ENCODE measurements around the gene KCNMA1. TPM values are rescaled to one million over a fixed set of nuclear protein-coding genes. Genes with fewer than 3 reads are reported as not detected.

Gene KCNMA1
- total and polyA plus RNA-seq, 10 of the 15 experiments (the other 5 are each of a cell fraction or from before 2014, with no cell fraction given), result 8.5 to 77.0 (median 21.3) TPM

- SMC1A ChIA-PET (ENCODE audit: uncharacterized antibody, unreplicated experiment), result interaction anchor here (1.0 to 1.9 kb wide), 4 partner anchors 59 to 330 kb away, joined by 3 to 8 read pairs (median 3); no protein-coding TSS in a partner anchor
- FAIRE-seq (no peak), ATAC-seq (no peak), DNase-seq (ENCODE audit: low read depth, low spot score) (no peak)
- no peaks in the 10 kb centered on the region for H3K36me3 ChIP-seq (ENCODE audit: control insufficient read depth in 2 of 2, insufficient read depth in 2 of 2, low read length in 1 of 2)
- no peaks in the 10 kb centered on the region for H3K79me2 ChIP-seq (ENCODE audit: control insufficient read depth, insufficient read depth, low read length)
- H2AFZ ChIP-seq (ENCODE audit: control insufficient read depth, low read depth, low read length), result no peak overlapping the region
- TF ChIP-seq POLR2AphosphoS5 (IDR thresholded peaks at IDR 0.05; ENCODE audit: low read length) (no peak), YBX1 (IDR thresholded peaks at IDR 0.05) (no peak), ZNF592 (IDR thresholded peaks at IDR 0.05) (no peak), CTCF (IDR thresholded peaks at IDR 0.05 in 2 of 3, conservative IDR thresholded peaks at IDR 0.05 in 1 of 3; ENCODE audit: control insufficient read depth in 2 of 3, extremely low read depth in 1 of 3, insufficient read depth in 1 of 3, low read depth in 3 of 3, low read length in 3 of 3) (no peak), NRF1 (conservative IDR thresholded peaks at IDR 0.05; ENCODE audit: low read depth, low read length) (no peak), SMAD5 (IDR thresholded peaks at IDR 0.05; ENCODE audit: low read depth) (no peak), REST (IDR thresholded peaks at IDR 0.05; ENCODE audit: low read depth, low read length) (no peak), IRF3 (IDR thresholded peaks at IDR 0.05) (no peak), PBX3 (IDR thresholded peaks at IDR 0.05; ENCODE audit: insufficient replicate concordance, low read depth, low read length) (no peak)
- no peak overlapping the region for H3K27ac ChIP-seq (ENCODE audit: control insufficient read depth, insufficient read depth)
- H3K4me2 ChIP-seq (ENCODE audit: control insufficient read depth, insufficient read depth), result no peak overlapping the region
- intact Hi-C loops (cut with micrococcal nuclease; ENCODE audit: unreplicated experiment) (no loop called here), in situ Hi-C loops (cut with MboI) (no loop called here)
- no peak overlapping the region for H3K9ac ChIP-seq (ENCODE audit: control insufficient read depth, insufficient read depth, low read length)
- TSS peak; percentile 18 for BruUV-seq (replicated peaks)
- no peaks in the 10 kb centered on the region for H3K27me3 ChIP-seq (replicated peaks in 1 of 2; ENCODE audit: control insufficient read depth in 2 of 2, insufficient read depth in 2 of 2, low read length in 1 of 2)
- WGBS (ENCODE audit: insufficient coverage, insufficient replicate concordance, low lambda C conversion rate, missing lambda C conversion rate), result 24% methylated on average over 1 of the region's 1 CpG
- H3K4me3 ChIP-seq, result no peak overlapping the region
- POLR2A ChIA-PET, result interaction anchor here (0.5 kb wide), 1 partner anchor 176 kb away, joined by 3 read pairs; no protein-coding TSS in a partner anchor
- RAD21 ChIA-PET (ENCODE audit: unreplicated experiment), result interaction anchor here (0.8 to 1.0 kb wide), 2 partner anchors 48 to 215 kb away, joined by 3 read pairs; no protein-coding TSS in a partner anchor
- CTCF ChIA-PET, result interaction anchor here (1.0 to 4.1 kb wide), 5 partner anchors 10 to 376 kb away, joined by 3 to 23 read pairs (median 4); no protein-coding TSS in a partner anchor
- no peaks in the 10 kb centered on the region for H3K9me3 ChIP-seq (replicated peaks; ENCODE audit: control insufficient read depth, insufficient read depth, low read length)
- no peaks in the 10 kb centered on the region for H3K4me1 ChIP-seq (ENCODE audit: control insufficient read depth, insufficient read depth, low read length)
- H4K20me1 ChIP-seq (ENCODE audit: control insufficient read depth, insufficient read depth), result no peaks in the 10 kb centered on the region; the same call in 1 of the 2 replicates
Measured at GRCh38 chr10:77380723-77381122, 256.9 kb downstream of the KCNMA1 start.
